ENCODE data around the gene C6. TPM values are rescaled to one million over a fixed set of nuclear protein-coding genes. Genes with fewer than 3 reads are reported as not detected.

The C6 gene
- total RNA-seq = 10 to 100 TPM in 3 of 4 donors, 1 to 10 TPM in 1; 9.6 to 37.6 (median 15.0) TPM

DNA sequence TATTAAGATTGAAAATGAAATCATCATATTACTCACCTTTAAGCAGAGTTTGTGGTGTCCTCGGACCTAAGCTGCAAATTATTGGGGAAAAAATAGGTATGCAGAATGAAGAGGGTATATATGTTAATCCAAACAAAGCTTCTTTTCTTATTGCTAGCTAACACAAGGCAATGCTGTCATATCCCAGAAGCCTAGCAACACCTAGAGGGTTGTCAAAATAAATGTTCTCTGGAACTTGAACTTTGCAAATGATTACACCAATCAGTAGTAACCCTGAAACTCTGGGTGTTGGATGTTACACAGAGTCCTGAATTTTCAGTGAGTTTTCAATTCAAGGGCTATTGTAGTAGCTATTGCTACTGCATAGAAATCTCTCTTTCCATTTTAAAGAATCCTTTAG lies at the start of gene C6:
TSS of gene C6 (minus strand) at position 193 of the 400 bp plus-strand sequence. CDS start 10,302 bp downstream, outside the sequence.
- Histone ChIP-seq H3K4me1 (peaks cover 0 to 5% (median 0%) of the 10 kb centered on the region in 4 donors), H3K4me3 (no peak within 1 kb of the TSS), H3K9me3 (no peaks in the 10 kb centered on the region), H3K36me3 (no peaks in the 10 kb centered on the region), H3K27ac (no peak within 1 kb of the TSS), H3K27me3 (no peaks in the 10 kb centered on the region)
- DNase-seq (ENCODE audit: low spot score in 2 of 2) = no peak
- no peak for TF ChIP-seq EP300 (IDR thresholded peaks at IDR 0.05)
- TF ChIP-seq, protein P1, sequence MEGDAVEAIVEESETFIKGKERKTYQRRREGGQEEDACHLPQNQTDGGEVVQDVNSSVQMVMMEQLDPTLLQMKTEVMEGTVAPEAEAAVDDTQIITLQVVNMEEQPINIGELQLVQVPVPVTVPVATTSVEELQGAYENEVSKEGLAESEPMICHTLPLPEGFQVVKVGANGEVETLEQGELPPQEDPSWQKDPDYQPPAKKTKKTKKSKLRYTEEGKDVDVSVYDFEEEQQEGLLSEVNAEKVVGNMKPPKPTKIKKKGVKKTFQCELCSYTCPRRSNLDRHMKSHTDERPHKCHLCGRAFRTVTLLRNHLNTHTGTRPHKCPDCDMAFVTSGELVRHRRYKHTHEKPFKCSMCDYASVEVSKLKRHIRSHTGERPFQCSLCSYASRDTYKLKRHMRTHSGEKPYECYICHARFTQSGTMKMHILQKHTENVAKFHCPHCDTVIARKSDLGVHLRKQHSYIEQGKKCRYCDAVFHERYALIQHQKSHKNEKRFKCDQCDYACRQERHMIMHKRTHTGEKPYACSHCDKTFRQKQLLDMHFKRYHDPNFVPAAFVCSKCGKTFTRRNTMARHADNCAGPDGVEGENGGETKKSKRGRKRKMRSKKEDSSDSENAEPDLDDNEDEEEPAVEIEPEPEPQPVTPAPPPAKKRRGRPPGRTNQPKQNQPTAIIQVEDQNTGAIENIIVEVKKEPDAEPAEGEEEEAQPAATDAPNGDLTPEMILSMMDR (IDR thresholded peaks at IDR 0.05) = no peak
- TF ChIP-seq POLR2A (IDR thresholded peaks at IDR 0.05) = no peak
- 60 to 70% methylated on average over 1 of the region's 1 CpG for WGBS, 2 donors

DNA sequence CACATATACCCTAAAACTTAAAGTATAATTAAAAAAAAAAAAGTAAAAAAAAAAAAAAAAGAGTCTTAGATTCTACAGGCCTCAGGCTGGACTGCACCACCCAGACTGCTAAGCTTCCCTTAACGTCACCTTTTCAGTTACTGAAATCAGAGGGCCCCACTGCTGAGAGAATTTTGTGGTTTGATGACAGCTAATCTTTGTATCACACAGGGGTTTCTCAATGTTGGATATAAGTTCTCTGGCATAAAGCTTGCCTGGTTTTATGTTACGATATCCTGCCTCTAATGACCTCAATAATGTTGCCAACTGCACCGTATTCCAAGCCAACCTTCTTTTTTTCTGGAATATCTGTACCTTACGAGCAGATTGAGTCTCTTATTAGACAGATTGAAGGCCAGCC lies 43.1 kb upstream of the C6 start:
- TF ChIP-seq, protein P1 (IDR thresholded peaks at IDR 0.05) = no peak
- TF ChIP-seq EP300 (IDR thresholded peaks at IDR 0.05) (no peak), POLR2A (IDR thresholded peaks at IDR 0.05) (no peak)

DNA sequence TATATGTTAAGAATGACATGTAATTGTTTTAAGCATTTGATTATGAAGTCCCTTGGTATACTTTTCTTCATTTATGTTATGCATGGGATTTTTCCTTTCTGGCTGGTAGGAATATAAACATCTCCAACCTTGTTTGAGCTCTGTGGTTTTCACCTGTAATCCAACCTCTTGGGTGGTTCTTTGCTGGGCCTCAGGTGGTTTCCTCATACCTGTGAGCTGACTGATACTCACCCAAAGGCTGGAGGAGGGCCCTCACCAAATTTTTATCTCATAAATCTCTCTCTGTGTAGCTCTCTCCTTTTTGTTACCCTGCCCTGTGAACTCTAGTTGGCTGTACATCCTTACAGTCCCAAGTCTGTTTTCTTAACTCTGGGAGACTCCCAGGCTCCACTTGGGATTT lies 39.8 kb upstream of the C6 start:
- H3K4me1 ChIP-seq = no peaks in the 10 kb centered on the region
- no peak for DNase-seq (ENCODE audit: low spot score in 2 of 2)
- H3K36me3 ChIP-seq = no peaks in the 10 kb centered on the region
- TF ChIP-seq EP300 (IDR thresholded peaks at IDR 0.05) (no peak), POLR2A (IDR thresholded peaks at IDR 0.05) (no peak)
- TF ChIP-seq, protein P1 (IDR thresholded peaks at IDR 0.05) = no peak
- no peaks in the 10 kb centered on the region for H3K9me3 ChIP-seq
- H3K27ac ChIP-seq = no peak overlapping the region
- no peak overlapping the region for H3K4me3 ChIP-seq
- no peaks in the 10 kb centered on the region for H3K27me3 ChIP-seq

More for the DNA sequence above, 43.1 kb upstream of the C6 start:
- Histone ChIP-seq H3K27me3 (no peaks in the 10 kb centered on the region), H3K4me3 (no peak overlapping the region), H3K4me1 (no peaks in the 10 kb centered on the region), H3K27ac (no peak overlapping the region), H3K9me3 (no peaks in the 10 kb centered on the region), H3K36me3 (no peaks in the 10 kb centered on the region)
- DNase-seq (ENCODE audit: low spot score in 2 of 2) = no peak
- WGBS, 2 donors = 80 to 92% methylated on average over 4 of the region's 4 CpGs

DNA sequence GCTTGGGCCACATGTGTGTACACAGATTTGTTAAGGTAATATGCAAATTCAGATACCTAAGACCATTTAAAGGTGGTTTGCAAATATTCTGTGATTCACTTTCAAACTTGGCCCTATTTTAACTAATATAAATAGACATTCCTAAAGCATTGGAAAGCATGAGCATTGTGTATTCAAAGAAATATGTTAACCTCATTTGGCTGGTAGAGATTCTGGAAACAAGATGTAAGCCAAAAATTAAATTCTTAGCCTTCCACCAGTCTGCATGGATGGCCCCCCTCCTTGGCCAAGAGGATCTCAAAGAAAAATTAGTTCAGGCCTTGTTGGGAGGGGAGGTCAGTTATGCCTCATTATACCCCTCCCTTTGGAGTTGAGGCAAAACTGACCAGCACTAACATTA lies 38.7 kb upstream of the C6 start:
- Histone ChIP-seq H3K4me1 (no peaks in the 10 kb centered on the region), H3K27ac (no peak overlapping the region), H3K36me3 (no peaks in the 10 kb centered on the region), H3K27me3 (no peaks in the 10 kb centered on the region), H3K9me3 (no peaks in the 10 kb centered on the region), H3K4me3 (no peak overlapping the region)
- TF ChIP-seq, protein P1 (IDR thresholded peaks at IDR 0.05) = no peak
- no peak for DNase-seq (ENCODE audit: low spot score in 2 of 2)

DNA sequence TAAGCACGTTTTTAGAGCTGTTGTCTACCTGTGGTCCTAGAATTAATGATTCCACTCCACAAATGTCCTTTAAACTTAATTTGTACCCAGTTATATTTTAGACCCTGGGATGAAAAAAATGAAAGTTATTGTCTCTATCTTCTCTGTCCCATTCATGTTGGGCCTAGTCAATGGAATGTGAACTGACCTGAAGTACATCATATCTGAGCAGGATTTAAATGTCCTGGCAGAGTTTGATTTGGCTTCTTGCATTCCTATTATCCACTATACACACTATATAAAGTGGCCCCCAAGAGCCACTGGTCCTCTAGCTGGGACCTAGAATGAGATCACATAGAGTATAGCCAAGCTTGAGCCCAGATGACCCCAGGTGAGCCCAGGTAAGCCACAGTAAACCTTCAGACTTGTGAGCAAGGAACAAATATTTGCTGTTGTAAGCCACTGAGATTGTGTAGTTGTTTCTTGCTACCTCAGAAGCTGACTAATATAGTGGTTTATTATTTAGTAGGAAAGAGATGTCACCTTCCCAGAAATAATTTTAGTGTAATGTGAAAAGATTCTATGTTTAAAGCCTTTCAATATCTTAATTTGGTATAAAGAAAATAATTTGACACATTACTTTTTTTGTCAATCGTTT lies 37.1 kb upstream of the C6 start:
- no peaks in the 10 kb centered on the region for H3K9me3 ChIP-seq
- no peaks in the 10 kb centered on the region for H3K4me1 ChIP-seq
- WGBS, 2 donors = 86 to 87% methylated on average over 2 of the region's 2 CpGs
- H3K36me3 ChIP-seq = no peaks in the 10 kb centered on the region
- TF ChIP-seq POLR2A (IDR thresholded peaks at IDR 0.05) (no peak), EP300 (IDR thresholded peaks at IDR 0.05) (no peak)
- TF ChIP-seq, protein P1 (IDR thresholded peaks at IDR 0.05) = no peak
- H3K27ac ChIP-seq = no peak overlapping the region
- H3K4me3 ChIP-seq = no peak overlapping the region
- no peak for DNase-seq (ENCODE audit: low spot score in 2 of 2)
- H3K27me3 ChIP-seq = no peaks in the 10 kb centered on the region
